ENCODE data around the gene SLC4A8.

SLC4A8 gene

GRCh38 chr12:51395283-51396230 lies 29.1 kb upstream of the SLC4A8 start:
- no peak for DNase-seq (ENCODE audit: low read depth)

- no peak for DNase-seq (ENCODE audit: low read depth)
These were observed 27.0 kb upstream of the SLC4A8 start for GRCh38 chr12:51397670-51398069.

GRCh38 chr12:51399891-51400290 lies 24.7 kb upstream of the SLC4A8 start:
- DNase-seq (ENCODE audit: low read depth): no peak

GRCh38 chr12:51401020-51401419 lies 23.6 kb upstream of the SLC4A8 start:
- no peak for DNase-seq (ENCODE audit: low read depth)

GRCh38 chr12:51401486-51401885 lies 23.1 kb upstream of the SLC4A8 start:
- DNase-seq (ENCODE audit: low read depth): no peak

- no peak for DNase-seq (ENCODE audit: low read depth)
These were observed 22.7 kb upstream of the SLC4A8 start for GRCh38 chr12:51401900-51402299.

GRCh38 chr12:51403159-51403558 lies 21.5 kb upstream of the SLC4A8 start:
- DNase-seq (ENCODE audit: low read depth): no peak

- no peak for DNase-seq (ENCODE audit: low read depth)
These were observed 20.9 kb upstream of the SLC4A8 start for GRCh38 chr12:51403681-51404136.

- DNase-seq (ENCODE audit: low read depth): no peak
These were observed 20.0 kb upstream of the SLC4A8 start for GRCh38 chr12:51404627-51405026.

GRCh38 chr12:51405801-51406207 lies 18.8 kb upstream of the SLC4A8 start:
- no peak for DNase-seq (ENCODE audit: low read depth)

GRCh38 chr12:51406290-51406689 lies 18.3 kb upstream of the SLC4A8 start:
- no peak for DNase-seq (ENCODE audit: low read depth)

- no peak for DNase-seq (ENCODE audit: low read depth)
These were observed 17.8 kb upstream of the SLC4A8 start for GRCh38 chr12:51406859-51407258.

- no peak for DNase-seq (ENCODE audit: low read depth)
These were observed 17.0 kb upstream of the SLC4A8 start for GRCh38 chr12:51407604-51408003.

- no peak for DNase-seq (ENCODE audit: low read depth)
These were observed 14.8 kb upstream of the SLC4A8 start for GRCh38 chr12:51409846-51410245.

- DNase-seq (ENCODE audit: low read depth): no peak
These were observed 11.5 kb upstream of the SLC4A8 start for GRCh38 chr12:51413149-51413548.

GRCh38 chr12:51413791-51414190 lies 10.8 kb upstream of the SLC4A8 start:
- DNase-seq (ENCODE audit: low read depth): no peak

- no peak for DNase-seq (ENCODE audit: low read depth)
These were observed 8.7 kb upstream of the SLC4A8 start for GRCh38 chr12:51415931-51416330.

- no peak for DNase-seq (ENCODE audit: low read depth)
These were observed 6.8 kb upstream of the SLC4A8 start for GRCh38 chr12:51417826-51418225.

GRCh38 chr12:51419425-51420193 lies 5.0 kb upstream of the SLC4A8 start:
- DNase-seq (ENCODE audit: low read depth): no peak

- DNase-seq (ENCODE audit: low read depth): no peak
These were observed 3.3 kb upstream of the SLC4A8 start for GRCh38 chr12:51421266-51421884.

GRCh38 chr12:51424094-51424661 lies 453 bp upstream of the SLC4A8 start:
- DNase-seq (ENCODE audit: low read depth): no peak

- DNase-seq (ENCODE audit: low read depth): no peak
These were observed 3.6 kb downstream of the SLC4A8 start for GRCh38 chr12:51428256-51428655.

Data from activated gamma-delta T cell treated with anti-CD3 and anti-CD28 coated beads, Interleukin-2, amount 50 U/mL, for 16 hours (primary cell).